MM.1S (cell line): ENCODE data around the gene LOXL4.

Experiments
- DNase-seq: peaks from one replicate; pipeline ENCODE4 v3.0.0-alpha.2; 2015
- H2AFZ ChIP-seq: fragments of 300-600 bp; sonication (generic); 2 replicates; pipeline ENCODE4 v1.6.0; 2016; ENCODE audit warnings: antibody characterized with exemption, low read length
- H3F3A ChIP-seq: fragments of 300-600 bp; sonication (generic); 2 replicates; pipeline ENCODE4 v1.6.1; 2016; ENCODE audit warnings: mild to moderate bottlenecking, antibody characterized with exemption, low read length, moderate library complexity, mixed read lengths; ENCODE audit not compliant: insufficient read depth
- H3K27ac ChIP-seq: fragments of 300-600 bp; sonication (generic); 2 replicates; pipeline ENCODE4 v1.5.1; 2016; ENCODE audit warnings: mild to moderate bottlenecking, low read length
- H3K27me3 ChIP-seq: fragments of 300-600 bp; sonication (generic); replicated peaks from 2 replicates; pipeline ENCODE4 v1.6.0; 2016; ENCODE audit warnings: low read length; ENCODE audit not compliant: insufficient read depth
- H3K36me3 ChIP-seq: fragments of 300-600 bp; sonication (generic); replicated peaks from 2 replicates; pipeline ENCODE4 v1.6.1; 2016; ENCODE audit warnings: mild to moderate bottlenecking, low read length, mixed read lengths; ENCODE audit not compliant: insufficient read depth
- H3K4me1 ChIP-seq: fragments of 300-600 bp; sonication (generic); 2 replicates; pipeline ENCODE4 v1.6.1; 2016; ENCODE audit warnings: low read length, mixed read lengths
- H3K4me2 ChIP-seq: fragments of 300-600 bp; sonication (generic); 2 replicates; pipeline ENCODE4 v1.6.0; 2016; ENCODE audit warnings: low read depth, low read length
- H3K4me3 ChIP-seq: fragments of 300-600 bp; sonication (generic); 2 replicates; pipeline ENCODE4 v1.5.1; 2016; ENCODE audit warnings: low read length, mixed read lengths
- H3K79me2 ChIP-seq: fragments of 300-600 bp; sonication (generic); 2 replicates; pipeline ENCODE4 v1.6.1; 2016; ENCODE audit warnings: mixed run types, low read length, mixed read lengths
- H3K9ac ChIP-seq: fragments of 300-600 bp; sonication (generic); 2 replicates; pipeline ENCODE4 v1.6.1; 2016; ENCODE audit warnings: low read length, mixed read lengths
- H3K9me2 ChIP-seq: fragments of 300-600 bp; sonication (generic); replicated peaks from 2 replicates; pipeline ENCODE4 v1.6.1; 2016; ENCODE audit warnings: mild to moderate bottlenecking, low read length, mixed read lengths; ENCODE audit not compliant: insufficient read depth
- H3K9me3 ChIP-seq: fragments of 300-600 bp; sonication (generic); replicated peaks from 2 replicates; pipeline ENCODE4 v1.6.1; 2016; ENCODE audit warnings: mild to moderate bottlenecking, low read length, mixed read lengths; ENCODE audit not compliant: insufficient read depth
- H4K20me1 ChIP-seq: fragments of 300-600 bp; sonication (generic); 2 replicates; pipeline ENCODE4 v1.6.1; 2016; ENCODE audit warnings: mild to moderate bottlenecking, low read length, moderate library complexity, mixed read lengths; ENCODE audit not compliant: insufficient read depth
- EZH2 ChIP-seq: fragments of 300-600 bp; sonication (generic); optimal IDR thresholded peaks from 2 replicates; pipeline ENCODE3; 2017; ENCODE audit warnings: low read depth, mild to moderate bottlenecking, antibody characterized with exemption, low read length, mixed read lengths
- EZH2phosphoT487 ChIP-seq: fragments of 300-600 bp; sonication (generic); IDR thresholded peaks from 2 replicates; pipeline ENCODE4 v1.6.1; 2018; ENCODE audit warnings: antibody characterized with exemption, low read length
- TF ChIP-seq, protein P1 (sequence below): fragments of 300-600 bp; sonication (generic); IDR thresholded peaks from 2 replicates; pipeline ENCODE4 v1.5.1; 2016; ENCODE audit warnings: antibody characterized with exemption, low read length, mixed read lengths

LOXL4 gene

DNA sequence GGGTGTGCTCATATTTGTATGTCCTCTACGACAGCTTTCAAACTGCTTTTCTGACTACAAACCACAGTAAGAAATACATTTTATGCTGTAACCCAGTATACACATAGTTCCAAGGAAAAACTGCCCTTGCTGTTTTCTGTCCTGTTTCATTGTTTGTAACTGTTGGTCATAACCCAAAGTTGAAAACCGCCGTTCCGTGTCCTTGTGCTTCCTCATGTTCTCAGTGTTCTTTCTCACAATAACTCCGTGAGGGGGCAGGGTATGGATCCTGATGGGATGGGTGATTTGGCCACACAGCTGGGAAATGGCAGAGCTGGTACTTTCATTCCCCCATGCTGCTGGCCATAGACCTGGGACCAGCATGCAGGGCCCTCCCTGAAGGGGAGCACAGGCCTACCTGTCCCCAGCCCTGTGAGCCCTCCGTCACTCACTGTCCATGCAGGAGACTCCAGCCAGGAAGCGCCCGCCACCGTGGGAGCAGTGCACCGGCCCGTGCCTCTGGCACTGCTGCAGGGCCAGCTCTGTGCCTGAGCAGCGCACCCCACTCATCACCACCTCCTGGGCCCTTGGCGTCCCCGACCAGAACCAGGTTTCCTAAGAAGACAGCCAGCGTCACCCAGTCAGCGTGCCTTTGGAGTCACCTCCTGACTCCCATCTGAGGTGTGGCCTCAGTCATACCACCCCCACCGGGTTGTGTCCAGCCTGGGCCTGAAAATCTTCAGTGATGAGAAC, 12.7 kb downstream of the LOXL4 start:
- H3K4me3 ChIP-seq: no peak overlapping the region
- peaks cover 21% of the 10 kb centered on the region for H3F3A ChIP-seq
- no peak overlapping the region for H3K9ac ChIP-seq
- peak overlapping the region; percentile 48 for H3K4me2 ChIP-seq
- no peak for DNase-seq
- H3K4me1 ChIP-seq: peaks cover 63% of the 10 kb centered on the region
- no peaks in the 10 kb centered on the region for H3K27me3 ChIP-seq
- no peaks in the 10 kb centered on the region for H3K79me2 ChIP-seq
- no peak overlapping the region for H2AFZ ChIP-seq
- H3K9me3 ChIP-seq: no peaks in the 10 kb centered on the region
- no peaks in the 10 kb centered on the region for H3K36me3 ChIP-seq
- H4K20me1 ChIP-seq: no peaks in the 10 kb centered on the region
- TF ChIP-seq EZH2 (no peak), EZH2phosphoT487 (no peak)
- TF ChIP-seq, protein P1, sequence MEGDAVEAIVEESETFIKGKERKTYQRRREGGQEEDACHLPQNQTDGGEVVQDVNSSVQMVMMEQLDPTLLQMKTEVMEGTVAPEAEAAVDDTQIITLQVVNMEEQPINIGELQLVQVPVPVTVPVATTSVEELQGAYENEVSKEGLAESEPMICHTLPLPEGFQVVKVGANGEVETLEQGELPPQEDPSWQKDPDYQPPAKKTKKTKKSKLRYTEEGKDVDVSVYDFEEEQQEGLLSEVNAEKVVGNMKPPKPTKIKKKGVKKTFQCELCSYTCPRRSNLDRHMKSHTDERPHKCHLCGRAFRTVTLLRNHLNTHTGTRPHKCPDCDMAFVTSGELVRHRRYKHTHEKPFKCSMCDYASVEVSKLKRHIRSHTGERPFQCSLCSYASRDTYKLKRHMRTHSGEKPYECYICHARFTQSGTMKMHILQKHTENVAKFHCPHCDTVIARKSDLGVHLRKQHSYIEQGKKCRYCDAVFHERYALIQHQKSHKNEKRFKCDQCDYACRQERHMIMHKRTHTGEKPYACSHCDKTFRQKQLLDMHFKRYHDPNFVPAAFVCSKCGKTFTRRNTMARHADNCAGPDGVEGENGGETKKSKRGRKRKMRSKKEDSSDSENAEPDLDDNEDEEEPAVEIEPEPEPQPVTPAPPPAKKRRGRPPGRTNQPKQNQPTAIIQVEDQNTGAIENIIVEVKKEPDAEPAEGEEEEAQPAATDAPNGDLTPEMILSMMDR: no peak
- no peaks in the 10 kb centered on the region for H3K9me2 ChIP-seq
- peak overlapping the region; percentile 78; the same call in 1 of the 2 replicates for H3K27ac ChIP-seq

DNA sequence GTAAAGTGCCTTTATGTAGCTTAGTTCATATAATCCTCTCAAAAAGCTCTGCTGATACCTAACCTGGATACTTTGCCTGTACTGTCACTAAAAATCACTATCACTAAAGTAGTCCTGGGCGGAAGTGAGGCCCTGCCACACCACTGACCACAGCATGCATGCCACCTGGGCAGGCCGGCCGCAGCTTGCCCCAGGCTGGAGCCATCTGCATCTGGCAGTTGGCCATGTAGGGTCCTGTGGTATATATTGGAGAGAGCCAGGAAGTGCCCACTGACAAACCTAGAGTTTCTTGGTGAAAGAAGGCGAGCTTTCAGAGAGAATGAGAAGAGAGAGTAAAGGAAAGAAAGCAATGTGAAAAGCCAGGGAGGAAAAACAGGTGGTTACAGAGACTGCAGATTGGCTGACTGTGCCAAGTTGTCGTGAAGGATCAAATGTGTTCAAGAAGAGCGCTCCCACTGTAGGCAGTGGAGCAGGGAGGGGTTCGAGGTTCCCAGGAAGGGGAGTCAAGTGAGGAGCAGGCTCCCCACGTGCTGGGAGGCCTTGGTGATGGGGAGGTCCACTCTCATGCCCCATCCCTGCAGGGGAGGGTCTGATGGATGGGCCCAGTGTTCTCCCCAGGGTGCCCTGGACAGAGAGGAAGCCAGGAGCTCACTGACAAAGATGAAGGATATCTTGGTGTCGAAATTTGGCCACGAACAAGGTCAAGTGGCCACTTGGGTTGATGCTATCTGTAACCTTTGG, 13.6 kb downstream of the LOXL4 start:
- Histone ChIP-seq H4K20me1 (no peaks in the 10 kb centered on the region), H3K9me2 (no peaks in the 10 kb centered on the region), H2AFZ (no peak overlapping the region), H3F3A (peaks cover 21% of the 10 kb centered on the region), H3K4me2 (peak overlapping the region; percentile 48), H3K79me2 (no peaks in the 10 kb centered on the region), H3K36me3 (no peaks in the 10 kb centered on the region), H3K4me3 (no peak overlapping the region), H3K27me3 (no peaks in the 10 kb centered on the region), H3K27ac (peak overlapping the region; percentile 78; the same call in 1 of the 2 replicates), H3K9ac (no peak overlapping the region), H3K4me1 (peaks cover 55% of the 10 kb centered on the region), H3K9me3 (no peaks in the 10 kb centered on the region)
- peak; percentile 75 for DNase-seq
- no peak for TF ChIP-seq EZH2
- no peak for TF ChIP-seq EZH2phosphoT487
- TF ChIP-seq, protein P1: no peak

DNA sequence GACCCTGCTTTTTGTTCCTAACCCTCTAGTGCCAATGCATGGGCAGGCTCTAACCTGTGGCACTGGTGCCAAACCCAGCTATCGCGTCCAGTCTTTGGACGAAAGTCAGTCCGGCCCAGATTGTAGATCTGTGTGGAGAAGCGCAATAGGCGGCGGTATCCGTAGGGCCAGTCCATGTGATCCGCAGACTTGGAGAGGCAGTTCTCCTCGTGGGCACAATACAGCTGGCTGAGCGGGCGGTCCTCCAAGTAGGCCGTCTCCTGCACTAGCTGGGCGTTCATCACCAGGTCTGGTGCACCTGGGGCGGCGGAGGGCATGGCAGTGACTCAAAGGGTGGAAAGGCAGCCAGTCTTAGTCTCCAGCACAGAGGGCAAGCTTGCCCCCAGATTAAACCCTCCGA, 14.5 kb downstream of the LOXL4 start:
- peaks cover 21% of the 10 kb centered on the region for H3F3A ChIP-seq
- TF ChIP-seq, protein P1: no peak
- TF ChIP-seq EZH2phosphoT487 (no peak), EZH2 (no peak)

More for the DNA sequence above, 14.5 kb downstream of the LOXL4 start:
- H3K27ac ChIP-seq: peak overlapping the region; percentile 78; the same call in 1 of the 2 replicates
- no peak overlapping the region for H2AFZ ChIP-seq
- no peaks in the 10 kb centered on the region for H3K36me3 ChIP-seq
- H3K4me3 ChIP-seq: no peak overlapping the region
- no peaks in the 10 kb centered on the region for H3K9me3 ChIP-seq
- peaks cover 46% of the 10 kb centered on the region for H3K4me1 ChIP-seq
- H3K27me3 ChIP-seq: no peaks in the 10 kb centered on the region
- H3K4me2 ChIP-seq: 0 out of 2 replicates have a peak overlapping the region, but pooled peaks have one; percentile 0
- no peak for DNase-seq
- no peaks in the 10 kb centered on the region for H3K9me2 ChIP-seq
- no peaks in the 10 kb centered on the region for H4K20me1 ChIP-seq
- no peaks in the 10 kb centered on the region for H3K79me2 ChIP-seq
- H3K9ac ChIP-seq: no peak overlapping the region
